ENCODE measurements around the gene RNF130.
A peak's percentile ranks its signal among the peaks of the same experiment; 100 is the strongest.

The RNF130 gene

DNA sequence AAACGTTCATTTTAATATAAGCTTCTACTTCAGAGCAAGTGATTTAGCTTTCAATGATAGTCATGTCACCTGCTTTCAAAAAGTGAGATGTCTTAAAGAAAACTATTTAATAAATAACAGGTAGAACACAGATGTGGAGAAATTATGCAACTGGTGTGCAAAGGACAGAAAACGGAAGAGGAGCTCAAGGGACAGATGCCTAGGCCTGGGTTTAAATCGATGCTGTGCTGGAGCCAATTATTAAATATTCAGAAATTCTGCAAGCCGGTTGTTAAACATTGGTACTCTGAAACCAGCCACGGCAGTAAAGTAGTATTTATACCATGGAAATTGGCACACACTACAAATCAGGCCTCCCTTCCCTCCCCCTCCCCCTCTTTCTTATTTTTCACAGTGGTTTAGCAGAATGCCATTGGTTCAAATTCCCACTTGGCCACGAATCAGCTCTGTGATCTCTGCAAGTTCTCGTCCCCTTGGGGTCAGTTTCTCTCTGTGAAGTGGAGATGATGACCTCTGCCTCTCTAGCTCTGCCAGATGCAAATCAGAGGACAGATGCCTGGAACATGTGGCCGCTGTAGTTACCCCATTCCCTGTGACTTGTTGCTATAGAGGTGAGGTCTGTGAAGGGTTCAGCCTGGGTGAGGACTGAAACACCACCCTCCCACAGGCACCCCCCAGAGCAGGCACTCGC is 6.2 kb upstream of the RNF130 start:
- Histone ChIP-seq H3K9me3 (ENCODE audit: control insufficient read depth, low read length) (no peaks in the 10 kb centered on the region), H3K79me2 (no peaks in the 10 kb centered on the region), H3K4me1 (no peaks in the 10 kb centered on the region), H3K4me2 (ENCODE audit: low read length) (no peak overlapping the region), H3K27ac (no peak overlapping the region), H3K27me3 (ENCODE audit: control insufficient read depth, insufficient read depth, low read length) (no peaks in the 10 kb centered on the region), H3K9ac (no peak overlapping the region), H2AFZ (no peak overlapping the region), H3K36me3 (ENCODE audit: control insufficient read depth, insufficient read depth, low read length) (no peaks in the 10 kb centered on the region), H3K4me3 (ENCODE audit: low read depth, low read length) (no peak overlapping the region)
- TF ChIP-seq CTCF (IDR thresholded peaks at IDR 0.05), result no peak

DNA sequence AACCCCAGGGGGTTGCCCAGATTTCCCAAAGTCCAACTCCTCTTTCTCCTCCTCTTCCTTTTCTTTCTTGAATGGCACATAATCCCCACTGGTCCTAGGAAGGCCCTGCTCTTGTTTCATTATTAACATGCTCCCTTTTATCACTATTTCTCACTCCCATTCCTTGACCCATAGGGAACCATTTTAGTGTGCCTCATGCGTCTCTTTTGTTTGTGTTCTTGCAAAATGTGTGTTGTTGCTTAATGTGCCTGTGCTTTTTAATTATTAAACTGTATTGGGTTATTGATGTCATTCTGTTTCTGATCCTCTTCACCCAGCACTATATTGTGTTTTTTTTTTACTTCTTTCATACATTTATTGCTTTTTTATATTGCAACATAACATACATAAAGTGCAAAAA is 4.1 kb upstream of the RNF130 start:
- H3K79me2 ChIP-seq, result no peaks in the 10 kb centered on the region
- no peaks in the 10 kb centered on the region for H3K27me3 ChIP-seq (ENCODE audit: control insufficient read depth, insufficient read depth, low read length)

GRCh38 chr5:180074462-180074861 is 2.9 kb upstream of the RNF130 start:
- no peak overlapping the region for H3K9ac ChIP-seq
- H3K36me3 ChIP-seq (ENCODE audit: control insufficient read depth, insufficient read depth, low read length), result no peaks in the 10 kb centered on the region
- H3K4me3 ChIP-seq (ENCODE audit: low read depth, low read length), result no peak overlapping the region
- no peak overlapping the region for H3K4me2 ChIP-seq (ENCODE audit: low read length)
- no peak overlapping the region for H3K27ac ChIP-seq
- H3K9me3 ChIP-seq (ENCODE audit: control insufficient read depth, low read length), result no peaks in the 10 kb centered on the region
- no peak for TF ChIP-seq CTCF (IDR thresholded peaks at IDR 0.05)
- H3K27me3 ChIP-seq (ENCODE audit: control insufficient read depth, insufficient read depth, low read length), result no peaks in the 10 kb centered on the region
- no peaks in the 10 kb centered on the region for H3K79me2 ChIP-seq
- H3K4me1 ChIP-seq, result peaks cover 2% of the 10 kb centered on the region
- H2AFZ ChIP-seq, result no peak overlapping the region

More for the DNA sequence above, 4.1 kb upstream of the RNF130 start:
- Histone ChIP-seq H3K9ac (no peak overlapping the region), H2AFZ (no peak overlapping the region), H3K9me3 (ENCODE audit: control insufficient read depth, low read length) (no peaks in the 10 kb centered on the region), H3K4me3 (ENCODE audit: low read depth, low read length) (no peak overlapping the region), H3K36me3 (ENCODE audit: control insufficient read depth, insufficient read depth, low read length) (no peaks in the 10 kb centered on the region), H3K4me1 (no peaks in the 10 kb centered on the region), H3K4me2 (ENCODE audit: low read length) (no peak overlapping the region), H3K27ac (no peak overlapping the region)
- no peak for TF ChIP-seq CTCF (IDR thresholded peaks at IDR 0.05)

DNA sequence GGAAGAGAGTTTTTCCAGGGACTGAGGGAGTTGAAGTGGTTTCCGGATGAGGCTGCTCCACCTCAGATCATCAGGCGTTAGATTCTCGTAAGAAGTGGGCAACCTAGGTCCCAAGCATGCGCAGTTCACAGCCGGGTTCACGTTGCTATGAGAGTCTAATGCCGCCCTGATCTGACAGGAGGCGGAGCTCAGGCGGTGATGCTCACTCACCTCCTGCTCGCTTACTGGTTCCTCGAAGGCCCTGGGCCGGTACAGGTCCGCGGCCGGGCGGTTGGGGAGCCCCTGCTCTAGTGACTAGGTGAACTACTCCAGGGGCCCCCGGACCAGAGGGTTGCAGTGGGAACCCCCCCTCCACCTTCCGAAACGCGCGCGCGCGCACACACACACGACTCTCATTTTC is 997 bp upstream of the RNF130 start:
- Histone ChIP-seq H3K9ac (no peak overlapping the region), H3K79me2 (no peaks in the 10 kb centered on the region), H3K36me3 (ENCODE audit: control insufficient read depth, insufficient read depth, low read length) (no peaks in the 10 kb centered on the region), H3K4me3 (ENCODE audit: low read depth, low read length) (peak overlapping the region; percentile 79), H3K27me3 (ENCODE audit: control insufficient read depth, insufficient read depth, low read length) (no peaks in the 10 kb centered on the region), H2AFZ (peak overlapping the region; percentile 97), H3K27ac (no peak overlapping the region), H3K4me1 (peaks cover 2% of the 10 kb centered on the region), H3K9me3 (ENCODE audit: control insufficient read depth, low read length) (no peaks in the 10 kb centered on the region), H3K4me2 (ENCODE audit: low read length) (no peak overlapping the region)
- TF ChIP-seq CTCF (IDR thresholded peaks at IDR 0.05), result no peak

GRCh38 chr5:180072256-180072548 is 643 bp upstream of the RNF130 start:
- Histone ChIP-seq H3K36me3 (ENCODE audit: control insufficient read depth, insufficient read depth, low read length) (no peaks in the 10 kb centered on the region), H3K9me3 (ENCODE audit: control insufficient read depth, low read length) (no peaks in the 10 kb centered on the region), H3K79me2 (no peaks in the 10 kb centered on the region), H3K9ac (no peak overlapping the region), H3K4me2 (ENCODE audit: low read length) (peak overlapping the region; percentile 70), H3K4me3 (ENCODE audit: low read depth, low read length) (peak overlapping the region; percentile 79), H3K27me3 (ENCODE audit: control insufficient read depth, insufficient read depth, low read length) (no peaks in the 10 kb centered on the region), H2AFZ (peak overlapping the region; percentile 97), H3K27ac (peak overlapping the region; percentile 87), H3K4me1 (peaks cover 2% of the 10 kb centered on the region)
- TF ChIP-seq CTCF (IDR thresholded peaks at IDR 0.05), result no peak

Measured in parathyroid adenoma (tissue), 2 donors.